Cardiac muscle cell (in vitro differentiated cells and primary cell): ENCODE data around the gene CCDC167. TPM values are rescaled to one million over a fixed set of nuclear protein-coding genes. Genes with fewer than 3 reads are reported as not detected.
A peak's percentile ranks its signal among the peaks of the same experiment; 100 is the strongest.

ENCODE experiments used
- DNase-seq, 2 donors: peaks; one replicate each; pipeline versions ENCODE4 v3.0.0 to v3.0.0-alpha.2; 2010 to 2017; ENCODE audit warnings: low read depth in 1 of 2, low spot score in 1 of 2
- H3K27ac ChIP-seq: fragments of 200-600 bp; sonication (generic); 2 replicates; pipeline ENCODE4 v1.5.1; 2016
- H3K27me3 ChIP-seq: fragments of 200-600 bp; sonication (generic); 2 replicates; pipeline ENCODE4 v1.6.0; 2016; ENCODE audit warnings: control low read depth
- H3K36me3 ChIP-seq: fragments of 200-600 bp; sonication (generic); 2 replicates; pipeline ENCODE4 v1.5.1; 2016; ENCODE audit warnings: control low read depth
- H3K4me1 ChIP-seq: fragments of 200-600 bp; sonication (generic); 2 replicates; pipeline ENCODE4 v1.8.1; 2017; ENCODE audit warnings: low read depth, mild to moderate bottlenecking, mixed run types
- H3K4me3 ChIP-seq: fragments of 200-600 bp; sonication (generic); 2 replicates; pipeline ENCODE4 v1.5.1; 2016; ENCODE audit warnings: mild to moderate bottlenecking
- H3K9me3 ChIP-seq: fragments of 200-600 bp; sonication (generic); 2 replicates; pipeline ENCODE4 v1.5.1; 2017; ENCODE audit warnings: low read depth, mild to moderate bottlenecking, control low read depth
- CTCF ChIP-seq: IDR thresholded peaks from 2 replicates; pipeline ENCODE4 v1.5.1; 2012; ENCODE audit warnings: low read depth, mild to moderate bottlenecking, low read length
- polyA plus RNA-seq: library from polyadenylated mRNA; unstranded; fragments of >200 nt; fragmentation: Nextera tagmentation; extraction: Ambion mirVana; gene quantifications from 2 replicates; pipeline ENCODE4 v1.2.1, GENCODE V29; 2016
- total RNA-seq: library from RNA; depleted of rRNA; stranded (reverse); fragments of >200 nt; gene quantifications from 2 replicates; pipeline ENCODE4 v1.2.3, GENCODE V29; 2016

CCDC167 gene
- total and polyA plus RNA-seq, 2 experiments from 2014 or later: 48.5 to 99.2 TPM

DNA sequence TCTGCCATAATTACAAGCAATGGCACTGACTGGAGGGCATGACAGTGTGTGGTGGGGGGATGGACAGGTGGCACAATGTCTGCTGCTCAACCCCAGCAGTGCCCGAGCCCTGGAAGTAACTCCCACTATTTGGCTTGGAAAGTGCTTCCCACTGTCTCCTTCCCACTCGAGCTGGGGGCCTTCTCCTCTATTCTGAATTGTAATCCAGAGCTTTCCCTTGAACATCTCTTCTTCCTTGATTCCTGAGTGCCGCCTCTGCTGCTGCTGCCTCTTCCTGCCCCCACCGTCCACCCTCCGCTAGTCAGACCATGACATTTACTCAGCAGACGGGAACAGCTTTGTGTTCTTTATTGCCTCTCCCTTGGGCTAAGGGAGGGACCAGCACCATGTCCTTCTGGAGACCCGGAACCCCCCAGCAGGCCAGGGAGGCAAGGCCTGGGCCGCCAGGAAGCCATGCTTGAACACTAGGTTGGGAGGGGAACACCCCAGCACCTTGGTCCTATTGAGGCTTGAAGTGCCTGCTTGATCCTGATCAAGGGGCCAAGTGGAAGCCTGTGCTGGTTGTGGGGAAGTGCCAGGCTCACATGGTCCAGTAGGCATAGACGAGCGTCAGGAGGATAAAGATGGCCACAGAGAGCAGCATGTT, 17.0 kb downstream of the CCDC167 start:
- no peak for DNase-seq

GRCh38 chr6:37481711-37482605, 17.7 kb downstream of the CCDC167 start:
- Histone ChIP-seq H3K4me3 (no peak overlapping the region), H3K27me3 (no peaks in the 10 kb centered on the region), H3K36me3 (peaks cover 7% of the 10 kb centered on the region), H3K27ac (peak overlapping the region; percentile 21), H3K4me1 (peaks cover 10% of the 10 kb centered on the region), H3K9me3 (no peaks in the 10 kb centered on the region)
- no peak for DNase-seq
- no peak for TF ChIP-seq CTCF

More for the DNA sequence above, 17.0 kb downstream of the CCDC167 start:
- Histone ChIP-seq H3K9me3 (no peaks in the 10 kb centered on the region), H3K4me3 (no peak overlapping the region), H3K4me1 (peaks cover 12% of the 10 kb centered on the region), H3K27me3 (no peaks in the 10 kb centered on the region), H3K27ac (no peak overlapping the region), H3K36me3 (peaks cover 7% of the 10 kb centered on the region)
- no peak for TF ChIP-seq CTCF

- TF ChIP-seq CTCF: no peak
- no peak overlapping the region for H3K4me3 ChIP-seq
- no peaks in the 10 kb centered on the region for H3K27me3 ChIP-seq
- peaks cover 7% of the 10 kb centered on the region for H3K36me3 ChIP-seq
- H3K27ac ChIP-seq: peak overlapping the region; percentile 21
- peaks cover 10% of the 10 kb centered on the region for H3K4me1 ChIP-seq
- DNase-seq: no peak
- H3K9me3 ChIP-seq: no peaks in the 10 kb centered on the region
These were observed 18.6 kb downstream of the CCDC167 start for GRCh38 chr6:37480951-37481534.

- H3K9me3 ChIP-seq: no peaks in the 10 kb centered on the region
- TF ChIP-seq CTCF: no peak
- no peak overlapping the region for H3K27ac ChIP-seq
- DNase-seq: no peak
- peaks cover 10% of the 10 kb centered on the region for H3K4me1 ChIP-seq
- H3K4me3 ChIP-seq: no peak overlapping the region
- H3K36me3 ChIP-seq: peaks cover 7% of the 10 kb centered on the region
- H3K27me3 ChIP-seq: no peaks in the 10 kb centered on the region
These were observed 19.5 kb downstream of the CCDC167 start for GRCh38 chr6:37480118-37480736.

- peaks cover 10% of the 10 kb centered on the region for H3K4me1 ChIP-seq
- no peak for TF ChIP-seq CTCF
- no peak overlapping the region for H3K4me3 ChIP-seq
- no peak overlapping the region for H3K27ac ChIP-seq
- H3K9me3 ChIP-seq: no peaks in the 10 kb centered on the region
- no peak for DNase-seq
- peaks cover 12% of the 10 kb centered on the region for H3K36me3 ChIP-seq
- no peaks in the 10 kb centered on the region for H3K27me3 ChIP-seq
These were observed 20.3 kb downstream of the CCDC167 start for GRCh38 chr6:37479266-37479854.
